Measurements from ENCODE around the gene NOVA2.
A peak's percentile ranks its signal among the peaks of the same experiment; 100 is the strongest.
"Not testable (repeated sequence)": the region's sequence is repeated elsewhere in the genome, so short reads cannot be mapped to it uniquely, and the experiment has no call there.

NOVA2 gene

DNA sequence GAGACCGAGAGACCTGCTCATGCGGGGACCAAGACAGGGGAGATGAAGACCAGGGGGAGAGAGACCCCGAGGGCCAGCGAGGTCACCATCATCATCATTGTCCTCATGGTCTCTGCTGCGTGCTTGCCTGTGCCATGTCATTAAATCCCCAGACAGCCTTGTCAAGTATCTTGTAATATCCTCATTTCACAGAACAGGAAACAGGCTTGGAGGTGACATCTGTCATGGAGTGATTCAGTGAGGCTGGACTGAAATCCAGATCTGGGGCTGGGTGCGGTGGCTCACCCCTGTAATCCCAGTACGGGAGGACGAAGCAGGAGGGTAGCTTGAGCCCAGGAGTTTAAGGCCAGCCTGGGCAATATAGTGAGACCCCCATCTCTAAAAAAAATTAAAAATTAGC lies 53.2 kb downstream of the NOVA2 start:
- no peak for DNase-seq

DNA sequence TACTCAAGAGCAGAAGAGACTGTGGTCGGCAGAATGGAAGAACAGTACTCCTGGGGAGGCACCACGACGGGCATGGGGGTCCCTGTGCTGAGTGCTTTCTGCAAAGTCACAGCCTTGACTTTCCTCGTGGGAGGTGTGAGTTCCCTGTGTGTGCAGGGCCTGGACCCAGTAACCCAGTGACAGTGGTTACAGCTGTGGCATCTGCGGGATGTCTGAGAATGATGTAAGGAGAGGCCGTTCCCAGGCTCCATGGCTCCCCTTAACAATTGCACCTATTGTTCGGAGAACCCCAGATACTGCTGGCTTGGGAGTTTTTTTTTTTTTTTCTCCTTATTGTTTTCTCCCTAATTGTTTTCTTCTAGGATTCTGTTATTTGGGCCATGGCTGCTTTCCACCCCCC lies 54.0 kb downstream of the NOVA2 start:
- DNase-seq: no peak

DNA sequence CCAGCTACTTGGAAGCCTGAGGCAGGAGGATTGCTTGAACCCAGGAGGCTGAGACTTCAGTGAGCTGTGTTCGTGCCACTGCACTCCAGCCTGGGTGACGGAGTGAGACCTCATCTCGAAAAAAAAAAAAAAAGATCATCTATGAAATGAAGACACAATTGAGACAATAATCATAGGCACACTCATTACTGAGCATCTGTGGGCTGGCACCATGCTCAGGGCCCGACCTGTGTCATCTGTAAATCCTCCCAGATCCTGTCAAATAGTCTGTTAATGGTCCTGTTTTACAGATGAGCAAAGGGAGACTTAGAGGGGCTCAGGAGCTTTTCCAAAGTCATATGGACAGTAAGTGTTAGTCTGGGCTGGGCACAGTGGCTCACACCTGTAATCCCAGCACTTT lies 54.9 kb downstream of the NOVA2 start:
- DNase-seq: no peak

DNA sequence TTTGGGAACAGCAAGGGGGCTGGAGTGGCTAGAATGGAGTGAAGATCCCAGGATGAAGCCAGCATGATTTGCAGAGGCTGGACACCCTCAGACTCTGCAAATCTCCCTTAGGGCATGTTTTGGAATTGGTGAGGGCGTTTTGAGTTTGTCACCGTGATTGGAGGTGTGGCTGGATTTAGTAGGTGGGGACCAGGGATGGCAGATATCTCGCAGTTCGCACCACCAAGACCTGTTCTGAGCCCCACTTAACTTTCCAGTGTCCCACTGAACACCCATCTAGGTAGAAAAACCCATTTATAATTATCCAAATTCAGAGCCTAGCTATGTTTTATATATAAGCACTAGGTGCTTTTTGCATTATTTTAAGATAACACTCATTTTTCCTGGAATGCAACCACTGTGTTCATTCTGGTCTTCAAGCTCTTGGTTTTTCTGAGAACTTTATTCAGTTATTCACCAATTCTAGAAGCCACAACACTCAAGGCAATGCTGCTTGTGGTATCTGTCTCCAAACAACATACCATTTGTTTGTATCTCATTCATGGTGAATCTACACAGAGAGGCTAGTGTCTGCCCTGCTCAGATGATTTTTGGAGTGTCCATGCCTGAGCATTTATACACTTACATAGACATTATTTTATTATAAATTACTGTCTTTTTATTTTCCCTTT lies 56.1 kb downstream of the NOVA2 start:
- no peak for DNase-seq

DNA sequence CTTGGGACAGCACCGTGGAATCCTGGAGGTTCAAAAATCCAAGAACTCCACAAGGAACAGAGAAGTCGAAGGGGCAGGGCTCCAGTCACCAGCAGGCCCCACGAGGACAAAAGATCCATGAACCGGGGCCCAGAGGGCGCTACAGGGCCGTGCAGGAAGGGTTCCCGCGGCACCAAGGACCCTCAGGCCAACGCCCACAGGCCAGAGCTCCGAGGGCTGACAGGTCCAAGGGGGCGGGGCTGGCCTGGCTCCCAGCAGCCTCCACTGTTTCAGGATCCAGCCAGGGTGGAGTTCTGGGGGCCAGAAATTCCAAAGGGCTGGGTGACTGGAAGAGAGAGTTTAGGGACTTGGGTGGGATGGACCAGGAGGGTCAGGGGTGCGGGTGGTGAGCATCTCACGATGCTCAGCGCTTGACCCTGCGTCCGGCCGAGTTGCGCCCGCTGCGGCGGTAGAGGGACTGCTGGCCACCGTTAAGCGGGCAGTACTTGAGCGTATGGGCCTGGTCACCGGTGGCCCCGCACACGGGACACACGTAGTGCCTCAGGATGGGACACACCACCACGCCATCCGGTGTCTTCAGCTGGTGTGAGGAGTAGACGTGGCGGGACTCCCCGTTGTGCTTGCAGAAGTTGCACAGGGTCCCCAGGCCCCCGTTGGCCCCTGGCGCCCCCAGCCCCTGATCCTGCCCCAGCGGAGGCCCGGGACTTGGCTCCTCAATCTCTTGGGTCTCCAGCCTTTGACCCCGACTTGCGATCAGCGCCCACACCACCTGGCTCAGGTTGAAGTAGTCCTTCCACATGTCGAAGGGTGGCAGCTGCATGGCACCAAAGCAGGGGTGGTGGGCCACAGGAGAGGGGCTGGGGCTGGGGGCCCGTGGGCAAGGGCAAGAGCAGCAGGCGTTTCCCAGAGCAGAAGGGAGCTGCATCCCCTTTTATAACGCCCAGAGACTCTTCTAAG lies 59.5 kb downstream of the NOVA2 start, which contains the start of gene NANOS2:
TSS of gene NANOS2 (minus strand) at position 905 of the 957 bp plus-strand sequence. CDS start at position 820, 85 bp downstream.
- DNase-seq: no peak

DNA sequence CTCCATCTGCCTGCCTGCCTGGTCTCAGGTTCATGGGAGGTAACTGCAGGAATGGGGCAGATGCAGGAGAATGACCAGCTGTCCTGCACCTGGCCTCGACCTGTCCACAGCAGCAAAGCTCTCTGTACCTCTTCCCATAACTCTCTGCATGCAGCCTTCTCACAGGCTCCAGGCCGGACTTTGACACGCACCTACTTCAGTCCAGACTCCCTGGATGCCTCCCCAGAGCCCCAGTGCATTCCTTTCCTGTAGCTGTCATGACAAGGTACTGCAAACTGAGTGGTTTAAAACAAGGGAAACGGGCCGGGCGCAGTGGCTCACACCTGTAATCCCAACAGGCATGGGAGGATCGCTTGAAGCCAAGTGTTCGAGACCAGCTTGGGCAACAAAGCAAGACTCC lies 62.4 kb downstream of the NOVA2 start:
- DNase-seq: no peak

DNA sequence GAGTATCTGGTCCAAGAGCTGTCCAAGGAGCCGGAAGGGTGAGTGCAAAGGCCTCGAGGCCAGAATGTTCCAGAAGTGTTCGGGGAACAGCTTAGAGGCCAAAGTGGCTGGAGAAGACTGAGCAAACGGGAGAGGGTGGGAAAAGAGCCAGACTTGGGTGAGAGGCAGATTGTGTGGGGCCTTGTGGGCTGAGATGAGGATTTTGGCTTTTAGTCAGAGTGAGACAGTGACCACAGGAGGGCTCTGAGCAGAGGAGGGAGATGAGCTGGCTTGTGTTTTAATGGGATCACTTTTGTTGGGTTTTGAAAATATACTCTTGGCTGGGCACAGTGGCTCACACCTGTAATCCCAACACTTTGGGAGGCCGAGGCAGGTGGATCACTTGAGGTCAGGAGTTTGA lies 64.7 kb downstream of the NOVA2 start:
- DNase-seq: no peak

DNA sequence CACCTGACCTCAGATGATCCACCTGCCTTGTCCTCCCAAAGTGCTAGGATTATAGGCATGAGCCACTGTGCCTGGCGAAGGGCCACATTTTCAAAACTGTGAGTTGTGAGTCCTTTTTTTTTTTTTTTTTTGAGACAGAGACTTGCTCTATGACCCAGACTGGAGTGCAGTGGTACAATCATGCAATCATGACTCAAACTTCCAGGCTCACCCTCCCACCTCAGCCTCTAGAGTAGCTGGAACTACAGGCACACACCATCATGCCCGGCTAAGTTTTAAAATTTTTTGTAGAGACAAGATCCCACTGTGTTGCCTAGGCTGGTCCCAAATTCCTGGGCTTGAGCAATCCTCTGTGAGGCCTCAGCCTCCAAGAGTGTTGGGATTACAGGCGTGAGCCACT lies 67.4 kb downstream of the NOVA2 start:
- DNase-seq: no peak

DNA sequence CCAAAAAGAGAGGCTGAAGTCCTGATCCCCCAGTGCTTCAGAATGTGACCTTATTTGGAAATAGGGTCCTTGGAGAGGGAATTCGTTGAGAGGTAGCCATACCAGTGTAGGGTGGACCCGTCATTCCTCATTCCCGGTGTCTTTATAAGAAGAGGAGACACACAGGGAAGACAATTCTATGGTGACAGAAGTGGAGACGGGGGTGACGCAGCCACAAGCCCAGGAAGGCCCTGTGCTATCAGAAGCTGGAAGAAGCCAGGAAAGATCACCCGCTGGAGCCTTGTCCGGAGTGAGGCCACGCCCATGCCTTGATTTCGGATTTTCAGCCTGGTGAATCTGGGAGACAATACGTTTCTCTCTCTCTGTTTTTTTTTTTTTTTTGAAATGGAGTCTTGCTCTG lies 68.7 kb downstream of the NOVA2 start:
- no peak for DNase-seq

DNA sequence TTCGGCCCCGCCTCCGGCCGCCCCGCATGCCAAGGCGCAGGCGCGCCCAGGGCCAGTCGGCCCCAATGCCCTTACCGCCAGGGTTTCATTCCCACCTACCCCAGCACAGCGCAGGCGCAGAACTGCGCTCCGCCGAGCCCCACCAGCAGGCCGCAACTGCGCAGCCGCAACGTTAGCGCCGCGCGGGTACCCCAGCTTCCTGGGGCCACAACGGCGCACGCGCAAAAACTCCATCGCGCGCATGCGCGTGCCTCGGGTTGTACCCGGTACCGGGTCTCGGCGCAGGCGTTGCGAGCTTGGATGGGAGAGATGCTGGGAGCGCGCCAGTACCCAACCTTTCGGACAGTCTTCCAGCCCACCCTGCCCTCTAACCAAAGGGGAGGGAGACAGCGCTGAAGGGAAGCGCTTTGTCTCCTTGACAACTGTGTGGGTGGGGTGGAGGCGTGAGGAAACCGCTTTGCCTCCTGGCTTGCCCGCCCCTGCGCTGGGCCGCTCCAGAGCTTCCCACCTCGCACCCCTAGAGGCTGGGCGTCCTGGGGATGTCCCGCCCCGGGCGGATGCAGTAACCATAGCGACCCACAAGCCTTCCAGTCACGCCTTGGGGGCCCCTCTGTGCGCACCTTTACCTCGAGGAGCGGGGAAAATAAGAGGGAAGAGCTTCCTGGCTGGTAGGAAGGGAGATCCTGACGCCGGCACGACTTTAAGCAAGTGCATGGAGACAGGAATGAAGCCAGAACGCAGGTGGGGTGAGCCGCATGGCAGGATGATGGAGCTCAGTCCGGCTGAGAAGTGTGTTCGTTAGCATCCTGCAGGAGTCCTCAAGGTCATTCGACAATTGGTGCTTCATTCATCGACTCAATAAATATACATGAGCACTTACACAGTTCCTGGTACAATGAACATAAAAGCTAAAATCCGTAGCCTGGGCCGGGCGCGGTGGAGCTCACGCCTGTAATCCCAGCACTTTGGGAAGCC lies 70.7 kb downstream of the NOVA2 start:
- peak; percentile 97 for DNase-seq

DNA sequence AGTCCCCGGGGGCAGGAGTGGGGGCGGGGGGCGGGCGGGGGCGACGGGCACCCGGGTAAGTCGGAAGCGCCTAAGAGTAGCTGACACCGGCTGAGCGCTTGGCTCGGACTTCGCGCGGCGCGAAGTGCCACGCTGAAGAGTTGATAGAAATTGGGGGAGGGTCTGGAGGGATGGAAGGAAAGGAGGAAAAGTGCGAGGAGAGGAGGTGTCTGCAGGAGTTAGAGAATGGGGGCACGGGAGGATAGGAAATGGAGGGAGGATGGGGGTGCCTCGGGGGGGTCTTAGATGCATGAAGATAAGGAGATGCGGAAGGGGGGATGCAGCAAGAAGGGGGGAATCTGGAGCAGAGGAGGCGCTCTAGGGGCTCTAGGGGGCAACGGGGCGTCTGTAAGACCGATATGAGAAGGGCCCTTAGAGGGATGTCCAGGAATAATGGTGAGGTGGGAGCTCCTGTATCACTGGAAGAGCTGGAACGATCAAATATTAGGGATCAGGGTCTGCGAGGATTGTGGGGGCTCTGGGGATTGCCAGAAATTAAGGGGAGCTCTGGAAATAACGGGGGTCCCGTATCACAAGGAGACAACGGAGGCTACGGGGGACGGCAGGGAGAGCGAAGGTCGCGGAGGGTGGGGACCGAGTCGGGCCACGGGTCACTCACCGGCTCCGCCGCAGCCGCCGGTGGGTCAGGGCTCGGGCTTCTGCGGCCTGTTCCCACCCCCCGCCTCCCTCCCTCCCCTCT lies 71.6 kb downstream of the NOVA2 start, which contains the start of gene MYPOP:
TSS of gene MYPOP (minus strand) at position 702 of the 739 bp plus-strand sequence. CDS start 840 bp downstream, outside the sequence.
- no peak for DNase-seq

DNA sequence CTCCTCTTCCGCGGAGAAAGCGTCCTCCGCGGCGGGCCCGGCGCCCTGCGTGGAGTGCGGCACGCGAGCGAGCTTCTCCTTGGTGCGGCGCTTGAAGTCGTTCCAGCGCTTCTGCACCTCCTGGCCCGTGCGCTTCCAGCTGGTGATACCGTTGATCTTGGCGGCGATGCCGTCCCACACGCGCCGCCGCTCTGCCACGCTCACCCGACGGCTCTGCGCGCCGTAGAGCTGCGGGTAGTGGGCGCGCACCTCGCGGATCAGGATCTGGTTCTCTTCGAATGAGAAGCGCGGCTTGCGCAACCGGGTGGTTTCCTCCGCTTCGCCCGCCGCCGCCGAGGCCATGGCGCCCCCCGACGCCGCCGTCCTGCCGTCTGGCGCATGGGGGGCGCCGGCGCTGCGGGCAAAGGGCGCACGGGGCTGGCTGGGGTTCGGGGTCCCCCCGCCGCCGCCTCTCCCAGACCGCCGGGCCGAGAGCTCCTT lies 72.2 kb downstream of the NOVA2 start:
- no peak for DNase-seq

DNA sequence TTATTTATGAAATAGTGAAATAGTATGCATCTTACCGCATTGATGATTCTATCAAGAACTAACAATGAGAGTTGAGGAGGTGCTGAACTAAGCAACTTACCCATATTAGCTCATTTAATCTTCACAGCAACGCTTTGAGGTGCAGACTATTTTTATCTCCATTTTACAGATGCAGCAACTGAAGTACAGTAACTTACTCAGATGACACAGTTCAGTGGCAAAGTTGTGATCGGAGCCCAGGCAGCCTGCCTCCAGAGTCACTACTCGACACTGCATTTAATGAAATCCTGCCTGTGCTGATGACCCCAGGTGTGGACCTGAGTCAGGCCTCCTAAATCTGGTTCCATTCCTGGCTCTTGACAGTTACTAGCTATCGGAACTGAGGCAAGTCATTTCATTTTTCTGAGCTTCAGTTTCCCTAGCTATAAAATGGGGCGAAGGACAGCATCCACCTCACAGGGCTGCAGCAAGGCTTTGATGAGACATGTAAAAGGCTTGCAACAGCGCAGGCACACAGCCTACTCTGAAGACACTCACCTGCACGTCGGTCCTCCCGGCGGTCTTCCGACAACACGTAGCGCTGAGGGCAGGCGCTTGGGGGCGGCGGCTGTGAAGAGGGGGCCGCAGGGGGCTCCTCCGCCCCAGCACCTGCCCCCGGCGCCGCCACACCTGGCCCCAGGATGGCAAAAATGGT lies 72.8 kb downstream of the NOVA2 start:
- DNase-seq: no peak

DNA sequence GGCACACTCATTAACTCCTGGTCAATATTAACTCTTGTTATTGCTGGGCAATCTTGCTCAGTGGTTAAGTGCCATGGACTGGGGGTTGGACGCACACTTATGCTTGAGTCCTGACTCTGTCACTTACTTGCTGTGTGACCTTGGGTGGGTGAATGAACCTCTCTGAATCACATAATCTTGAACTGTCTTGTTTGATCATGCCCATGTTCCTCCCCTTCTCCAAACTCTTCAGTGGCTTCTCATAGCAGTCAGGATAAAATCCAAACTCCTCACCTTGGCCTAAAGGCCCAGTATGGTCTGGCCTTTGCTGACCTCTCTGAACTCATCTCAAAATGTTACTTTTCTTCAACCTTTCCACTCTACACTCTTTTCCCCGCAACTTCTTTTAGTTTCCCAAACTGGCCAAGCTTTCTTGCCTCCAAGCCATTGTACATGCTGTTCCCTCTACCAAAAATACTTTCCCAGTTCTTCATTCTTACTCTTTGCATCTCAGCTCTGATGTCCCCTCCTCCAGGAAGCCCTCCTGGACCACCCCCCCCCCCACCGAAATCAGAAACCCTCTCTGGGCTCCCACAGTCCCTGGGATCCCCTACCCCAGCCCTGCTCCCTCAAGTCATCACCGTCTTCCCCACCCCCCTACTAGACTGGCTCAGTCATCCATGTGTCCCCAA lies 73.6 kb downstream of the NOVA2 start:
- DNase-seq: no peak

DNA sequence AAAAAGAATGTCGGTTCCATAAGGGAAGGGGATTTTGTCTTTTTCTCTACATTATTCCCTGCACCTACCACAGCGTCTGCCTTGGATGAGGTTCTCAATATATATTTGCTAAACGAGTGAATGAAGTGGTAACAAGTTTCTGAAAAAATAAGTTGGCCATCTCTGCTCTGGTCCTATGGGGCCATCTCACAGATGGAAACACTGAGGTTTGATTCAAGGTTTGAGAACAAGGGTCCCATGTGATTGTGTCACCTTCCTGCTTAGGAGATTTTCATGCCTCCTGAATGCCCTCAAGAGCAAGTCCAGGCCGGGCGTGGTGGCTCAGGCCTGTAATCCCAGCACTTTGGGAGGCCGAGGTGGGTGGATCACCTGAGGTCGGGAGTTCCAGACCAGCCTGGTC lies 74.4 kb downstream of the NOVA2 start:
- DNase-seq: no peak

DNA sequence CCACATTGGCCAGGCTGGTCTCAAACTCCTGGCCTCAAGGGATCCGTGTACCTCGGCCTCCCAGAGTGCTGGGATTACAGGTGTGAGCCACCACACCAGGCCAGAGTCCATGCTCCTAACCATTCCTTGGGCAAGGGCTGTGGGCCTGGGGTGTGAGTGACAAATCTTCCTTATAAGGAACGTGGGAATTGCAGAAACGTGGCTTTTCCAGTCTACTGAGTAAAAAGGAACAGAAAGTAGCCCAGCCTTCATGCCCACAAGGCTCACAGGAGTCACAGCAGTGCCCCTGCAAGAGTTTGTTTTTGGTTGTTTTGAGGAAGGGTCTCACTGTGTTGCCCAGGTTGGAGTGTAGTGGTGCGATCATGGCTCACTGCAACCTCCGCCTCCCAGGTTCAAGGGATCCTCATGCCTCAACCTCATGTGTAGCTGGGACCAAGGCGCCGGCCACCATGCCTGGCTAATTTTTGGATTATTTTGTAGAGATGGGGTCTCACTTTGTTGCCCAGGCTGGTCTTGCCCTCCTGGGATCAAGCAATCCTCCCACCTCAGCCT lies 76.3 kb downstream of the NOVA2 start:
- no peak for DNase-seq

DNA sequence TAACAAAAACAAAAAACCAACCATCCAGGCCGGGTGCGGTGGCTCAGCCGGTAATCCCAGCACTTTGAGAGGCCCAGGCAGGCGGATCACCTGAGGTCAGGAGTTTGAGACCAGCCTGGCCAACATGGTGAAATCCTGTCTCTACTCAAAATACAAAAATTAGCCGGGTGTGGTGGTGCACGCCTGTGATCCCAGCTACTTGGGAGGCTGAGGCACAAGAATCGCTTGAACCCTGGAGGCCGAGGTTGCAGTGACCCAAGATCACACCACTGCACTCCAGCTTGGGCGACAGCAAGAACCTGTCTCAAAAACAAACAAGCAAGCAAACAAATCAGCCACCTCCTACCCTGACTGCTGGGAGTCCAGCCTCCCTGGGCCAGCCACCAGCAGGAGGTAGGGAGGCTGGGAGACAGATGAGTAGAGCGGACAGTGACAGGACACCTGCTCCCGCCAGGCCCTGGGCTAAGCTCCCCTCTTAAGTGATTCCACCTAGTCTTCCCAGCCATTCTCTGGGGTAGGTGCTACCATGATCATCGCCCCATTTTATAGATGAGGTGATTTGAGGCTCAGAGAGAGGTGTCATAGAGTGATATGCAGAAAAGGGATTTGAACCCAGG lies 77.6 kb downstream of the NOVA2 start:
- DNase-seq: not testable (repeated sequence)

DNA sequence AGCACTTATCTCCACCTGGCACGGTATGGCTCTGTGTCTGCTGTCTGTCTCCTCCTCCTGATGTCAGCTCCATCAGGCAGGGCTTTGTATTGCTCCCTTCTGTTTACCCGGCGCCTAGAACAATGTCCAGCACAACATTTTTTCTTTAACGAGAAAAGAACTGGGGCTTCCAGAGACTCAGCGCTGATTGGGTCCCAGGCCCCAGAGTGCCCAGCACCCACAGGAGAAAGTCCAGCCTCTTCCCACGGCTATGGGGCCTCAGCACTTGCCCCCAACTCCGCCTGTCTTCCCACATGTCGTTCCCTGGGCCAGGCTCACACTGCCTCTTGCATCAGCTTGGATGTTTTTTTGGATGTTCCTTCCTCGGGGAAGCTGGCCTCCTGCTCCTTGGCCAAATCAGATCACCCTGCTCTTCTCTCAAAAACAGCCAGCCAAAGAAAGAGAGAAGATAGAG lies 78.1 kb downstream of the NOVA2 start:
- DNase-seq: no peak

DNA sequence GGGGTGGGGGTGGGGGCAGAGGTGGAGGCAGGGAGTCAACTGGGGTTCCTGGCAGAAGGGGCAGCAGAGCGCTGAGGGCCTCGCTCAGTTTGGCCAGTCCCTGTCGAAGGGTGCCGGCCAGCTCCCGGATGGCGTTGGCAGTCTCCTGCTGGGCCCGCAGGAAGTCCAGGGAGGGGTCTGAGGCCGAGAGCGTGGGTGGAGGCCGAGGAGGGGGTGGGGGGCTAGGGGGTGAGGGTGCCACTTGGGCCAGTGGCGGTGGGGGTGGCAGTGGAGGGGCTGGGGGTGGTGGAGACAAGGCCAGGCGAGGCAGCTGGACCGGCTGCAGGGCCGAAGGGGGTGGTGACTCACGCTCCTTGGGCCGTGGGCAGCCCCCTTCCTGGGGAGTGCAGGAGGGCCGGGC lies 82.8 kb downstream of the NOVA2 start:
- no peak for DNase-seq

Data from CD4-positive, alpha-beta T cell treated with Interleukin-4 for 4 hours (primary cell).